ENCODE data around the gene KCNQ4.

KCNQ4 gene

DNA sequence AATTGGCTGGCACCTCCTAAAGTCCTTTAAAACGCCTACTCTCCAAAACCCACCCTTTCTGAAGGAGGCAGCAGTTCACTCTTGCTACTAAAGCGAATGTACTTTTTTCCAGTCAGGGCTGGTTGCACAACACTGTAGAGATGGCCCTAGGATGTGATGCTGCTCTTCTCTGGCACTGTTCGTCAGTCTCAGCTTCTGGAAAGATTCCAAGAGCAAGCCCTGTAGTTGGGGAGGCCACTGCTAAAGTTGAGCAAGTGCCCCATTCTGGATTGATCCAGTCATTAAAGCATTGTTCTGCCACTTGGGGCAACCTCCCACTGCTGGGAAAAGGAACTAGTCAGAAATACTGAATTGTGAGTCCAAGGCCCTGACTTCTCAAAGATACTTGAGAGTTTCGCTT lies 28.5 kb upstream of the KCNQ4 start:
- no peak for DNase-seq

DNA sequence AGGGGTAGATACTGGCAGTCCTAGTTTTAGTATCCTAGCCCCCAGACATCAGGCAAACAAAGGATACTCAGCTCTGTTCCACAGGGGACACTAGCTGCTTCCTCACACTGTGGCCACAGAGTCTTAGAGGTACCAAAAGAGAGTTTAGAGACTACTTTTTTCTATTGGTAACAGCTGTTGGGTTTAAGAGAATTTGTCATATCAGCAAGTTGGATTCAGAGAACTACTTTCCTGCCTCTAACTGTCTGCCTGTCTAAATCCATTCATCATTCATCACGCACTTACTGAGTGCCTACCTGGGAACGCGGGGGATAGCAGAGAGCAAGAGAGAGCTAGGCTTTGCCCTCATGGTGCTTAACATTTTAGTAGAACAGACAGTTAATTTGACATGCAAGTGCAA lies 27.1 kb upstream of the KCNQ4 start:
- no peak for DNase-seq

DNA sequence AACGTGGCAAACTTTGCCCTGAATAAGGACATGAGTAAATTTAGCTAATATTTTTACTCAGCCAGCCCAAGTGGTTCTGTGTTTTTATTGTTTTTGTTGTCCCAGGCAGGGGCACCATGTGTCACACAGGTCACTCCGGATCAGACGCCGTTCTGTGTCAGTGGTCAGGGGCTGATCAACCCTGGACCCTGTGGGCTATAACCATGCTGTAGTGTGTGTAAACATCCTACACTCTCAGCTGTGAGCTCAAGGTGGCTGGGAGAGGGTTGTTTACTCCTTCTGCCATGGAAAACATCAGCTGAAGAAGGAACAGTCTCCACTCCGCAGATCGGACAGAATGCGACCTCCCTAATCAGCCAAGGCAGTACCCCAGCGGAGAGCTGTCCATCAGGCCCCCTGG lies 26.5 kb upstream of the KCNQ4 start:
- DNase-seq: no peak

DNA sequence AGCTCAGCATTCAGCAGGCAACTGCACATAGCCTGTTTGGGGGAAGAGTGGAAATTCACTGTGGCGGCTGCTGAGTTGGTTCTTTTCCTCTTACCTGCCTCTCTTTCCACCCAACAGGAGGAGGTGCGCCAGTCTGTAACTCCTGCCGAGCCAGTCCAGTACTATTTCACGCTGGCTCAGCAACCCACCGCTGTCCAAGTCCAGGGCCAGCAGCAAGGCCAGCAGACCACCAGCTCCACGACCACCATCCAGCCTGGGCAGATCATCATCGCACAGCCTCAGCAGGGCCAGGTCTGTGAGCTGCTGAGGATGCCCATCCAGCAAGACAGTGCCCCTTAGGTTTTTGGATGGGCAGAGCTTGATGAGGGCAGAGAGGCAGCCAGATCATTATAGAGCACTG lies 25.6 kb upstream of the KCNQ4 start:
- no peak for DNase-seq

DNA sequence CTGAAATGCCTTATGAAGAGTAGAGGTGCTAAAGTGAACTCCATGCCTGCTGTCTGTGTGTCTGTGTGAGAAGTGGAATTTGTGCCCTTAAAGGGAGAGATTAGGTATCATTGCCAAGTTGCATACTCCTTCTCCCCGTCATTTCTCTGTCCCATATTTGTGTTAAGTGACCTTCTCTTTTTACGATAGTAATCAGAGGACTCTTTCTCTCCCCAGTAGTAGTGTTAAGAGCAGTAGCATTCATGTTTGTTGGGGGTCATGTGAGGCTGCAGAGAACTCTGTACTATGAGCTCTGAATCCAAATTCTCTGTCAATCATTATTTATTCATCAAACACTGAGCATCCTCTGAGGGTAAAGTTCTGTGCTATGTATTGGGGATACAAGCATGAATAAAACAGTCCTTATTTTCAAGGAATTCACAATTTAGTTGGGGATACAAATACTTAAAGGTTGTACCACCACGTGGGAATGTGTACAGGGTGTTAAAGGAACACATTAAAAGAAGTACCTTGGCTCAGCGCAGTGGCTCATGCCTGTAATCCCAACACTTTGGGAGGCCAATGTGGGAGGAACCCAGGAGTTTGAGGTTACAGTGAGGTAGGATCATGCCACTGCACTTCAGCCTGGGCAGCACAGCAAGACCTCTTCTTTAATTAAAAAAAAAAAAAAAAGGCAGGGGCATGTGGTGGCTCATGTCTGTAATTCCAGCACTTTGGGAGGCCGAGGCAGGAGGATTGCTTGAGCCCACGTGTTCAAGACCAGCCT lies 24.8 kb upstream of the KCNQ4 start:
- DNase-seq: no peak

DNA sequence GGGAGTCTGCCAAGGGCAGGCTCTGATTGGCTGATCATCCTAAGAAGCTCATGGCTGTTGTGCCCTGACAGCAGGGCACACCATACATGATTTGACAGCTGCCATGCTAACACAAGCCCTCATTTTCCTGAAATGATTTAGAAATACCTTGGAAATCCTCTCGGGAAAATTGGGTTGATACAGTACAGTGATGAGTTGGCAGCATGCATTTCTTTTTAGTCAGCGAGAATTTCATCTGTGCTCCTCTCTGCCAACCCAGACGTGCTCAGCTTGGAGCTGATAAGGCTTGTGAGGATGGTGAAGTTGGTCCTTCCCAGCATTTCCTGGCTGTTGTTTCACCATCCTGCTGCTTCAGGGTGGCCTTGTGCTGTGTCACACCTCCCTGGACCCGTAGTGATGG lies 22.6 kb upstream of the KCNQ4 start:
- no peak for DNase-seq

DNA sequence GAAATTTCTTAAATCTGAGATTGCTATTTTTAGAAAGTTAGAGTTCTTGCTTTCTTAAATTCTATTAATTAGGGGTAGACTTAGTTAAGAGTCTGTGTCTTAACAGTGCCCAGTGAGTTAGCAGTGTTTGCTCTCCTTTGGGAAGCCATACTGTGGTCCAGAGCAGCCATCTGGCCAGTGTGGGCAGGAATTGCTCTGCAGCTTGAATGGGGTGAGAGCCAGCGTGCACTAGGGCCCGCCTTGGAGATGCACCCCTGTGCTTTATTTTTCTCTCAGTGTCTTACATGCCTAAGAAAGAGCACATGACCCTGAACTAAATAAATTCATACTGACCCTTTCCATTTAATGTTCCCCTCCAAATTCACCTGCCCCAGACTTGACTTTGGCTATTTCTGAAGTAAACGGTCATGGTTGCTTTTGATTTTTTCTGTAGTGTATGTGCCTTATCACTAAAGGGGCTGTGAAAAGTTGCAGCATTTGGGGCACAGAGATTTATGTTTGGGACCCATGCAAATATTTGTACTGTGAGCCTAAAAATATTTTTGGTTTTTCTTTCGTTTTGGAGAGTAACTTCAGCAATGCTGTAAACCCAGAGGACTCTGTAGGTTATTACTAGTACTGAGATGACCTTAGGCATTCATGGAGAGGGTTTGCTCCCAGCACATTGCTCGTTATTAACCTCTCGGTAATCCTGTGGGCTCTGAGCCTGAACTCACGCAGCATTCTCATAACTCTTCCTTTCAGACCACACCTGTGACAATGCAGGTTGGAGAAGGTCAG lies 21.3 kb upstream of the KCNQ4 start:
- DNase-seq: no peak

DNA sequence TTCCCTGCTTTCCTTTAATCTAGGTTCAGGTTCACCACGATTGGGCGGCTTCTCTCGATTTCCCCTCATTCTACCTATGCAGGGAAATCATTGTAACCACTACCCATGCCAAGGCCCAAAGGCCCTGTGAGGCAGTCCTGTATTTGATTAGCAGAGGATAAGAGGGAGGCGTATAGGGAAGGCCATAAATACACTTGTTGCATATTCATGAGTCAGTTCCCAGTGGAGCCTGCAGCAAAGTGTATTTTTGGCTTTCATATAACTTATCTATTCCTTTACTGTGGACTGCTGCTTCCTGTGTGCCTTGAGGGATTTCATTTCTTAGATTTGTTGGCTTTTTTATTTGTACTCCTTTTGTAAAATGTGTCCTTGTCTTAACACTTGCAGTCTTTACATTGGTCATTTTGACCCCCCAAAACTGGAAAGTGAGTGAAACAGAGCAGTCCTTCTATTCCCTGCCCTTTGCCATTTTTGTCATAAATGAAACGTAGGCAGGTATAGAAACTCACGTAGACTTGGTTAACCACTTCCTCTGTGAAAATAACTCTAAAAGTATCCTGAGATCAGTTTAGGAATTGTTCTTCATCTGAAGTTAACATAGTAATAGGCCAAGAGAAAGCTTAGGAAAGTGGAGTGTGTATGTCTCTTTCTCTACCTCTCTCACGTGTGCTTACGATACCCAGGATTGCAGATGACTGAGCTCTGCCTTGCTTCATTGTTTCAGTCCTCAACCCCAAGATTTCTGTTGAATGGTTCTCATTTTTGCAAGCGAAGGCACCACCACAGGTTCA lies 19.6 kb upstream of the KCNQ4 start:
- no peak for DNase-seq

DNA sequence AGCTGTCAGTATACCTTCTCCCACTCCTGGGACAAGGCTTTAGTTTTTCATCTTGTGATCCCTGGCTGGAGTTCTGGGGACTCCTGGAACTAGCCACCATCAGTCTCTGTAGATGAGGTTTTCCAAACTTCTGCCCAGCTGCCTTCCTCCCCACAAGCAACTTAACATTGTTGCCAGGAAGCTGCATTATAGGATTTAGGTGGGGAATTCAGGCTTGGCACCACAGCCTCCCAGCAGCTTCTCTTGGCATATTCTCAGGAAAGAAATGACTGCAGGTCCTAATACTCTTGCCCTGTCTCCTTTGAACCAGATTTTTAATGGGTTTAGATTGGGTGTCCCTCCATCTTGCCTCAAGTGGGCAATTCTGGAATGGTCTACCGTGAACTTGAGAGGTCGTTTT lies 18.6 kb upstream of the KCNQ4 start:
- no peak for DNase-seq

DNA sequence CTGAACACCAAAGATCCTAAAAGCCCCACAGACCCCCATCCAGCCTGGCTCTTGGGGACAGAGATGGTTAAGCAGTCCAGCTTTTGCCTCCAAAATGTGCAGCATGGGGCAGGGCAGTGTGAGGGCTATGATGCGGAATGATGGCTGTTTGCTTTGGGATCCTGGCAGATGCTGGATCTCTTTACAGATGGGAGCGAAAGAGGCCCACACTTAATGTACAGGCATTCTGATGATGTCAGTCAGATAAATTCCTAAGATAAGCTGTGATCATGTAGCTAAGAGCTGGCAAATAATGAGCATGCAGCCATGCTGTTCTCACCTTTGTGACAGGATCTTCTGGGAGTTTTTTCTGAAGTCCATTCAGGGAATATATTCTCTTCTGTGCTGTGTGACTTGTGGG lies 17.6 kb upstream of the KCNQ4 start:
- peak; percentile 99 for DNase-seq

DNA sequence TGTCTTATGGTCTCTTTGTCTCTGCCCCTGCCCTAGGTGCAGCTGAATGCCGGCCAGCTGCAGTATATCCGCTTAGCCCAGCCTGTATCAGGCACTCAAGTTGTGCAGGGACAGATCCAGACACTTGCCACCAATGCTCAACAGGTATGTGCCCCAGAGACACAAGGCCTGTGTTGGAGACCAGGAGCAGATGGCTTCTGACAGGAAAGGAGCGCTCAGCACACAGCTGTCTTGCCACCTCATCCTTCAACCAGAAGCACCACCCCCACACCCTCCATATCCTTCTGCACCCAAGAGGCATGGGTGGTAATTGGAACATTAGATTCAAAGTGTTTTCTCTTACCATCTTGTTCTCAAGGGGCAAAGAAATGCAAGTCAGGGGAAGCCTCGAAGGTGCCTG lies 17.0 kb upstream of the KCNQ4 start:
- DNase-seq: no peak

DNA sequence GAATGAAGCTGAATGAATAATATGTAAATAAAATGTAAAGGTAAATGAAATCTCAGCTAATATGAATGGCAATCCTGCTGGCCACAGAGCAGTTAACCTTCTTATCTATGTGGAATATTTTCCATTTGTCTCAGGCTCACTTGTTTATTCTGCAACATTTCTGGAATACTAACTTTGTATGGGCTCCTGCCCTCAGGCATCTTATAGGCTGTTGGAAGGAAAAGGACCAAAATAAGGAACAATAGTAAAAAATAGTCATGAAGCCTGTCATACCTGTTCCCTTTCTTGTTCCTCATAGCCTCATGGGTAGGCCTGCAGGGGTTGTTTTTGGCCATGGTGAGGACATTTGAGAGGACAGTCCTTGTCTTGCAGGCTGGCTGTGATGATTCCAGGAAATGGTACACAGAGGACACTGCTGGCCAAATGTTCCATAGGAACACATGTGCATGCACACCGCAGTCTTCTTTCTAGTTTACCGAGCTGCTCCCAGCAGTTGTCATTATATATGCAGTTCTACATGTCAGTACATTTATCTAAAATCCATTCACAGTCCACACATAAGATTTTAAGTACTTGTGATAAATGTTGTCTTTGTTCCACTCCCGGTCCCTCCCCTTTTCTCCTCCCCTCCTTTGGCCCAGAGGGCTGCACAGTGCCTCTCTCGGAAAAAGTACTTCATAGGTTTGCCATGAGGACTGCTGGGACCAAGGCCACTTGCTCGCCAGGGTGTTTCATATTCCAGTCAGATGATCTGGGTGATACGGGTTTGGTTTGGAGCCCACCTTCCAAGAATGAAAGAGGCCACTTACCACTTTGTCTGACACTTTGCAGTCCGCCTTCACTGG lies 15.2 kb upstream of the KCNQ4 start:
- DNase-seq: no peak

DNA sequence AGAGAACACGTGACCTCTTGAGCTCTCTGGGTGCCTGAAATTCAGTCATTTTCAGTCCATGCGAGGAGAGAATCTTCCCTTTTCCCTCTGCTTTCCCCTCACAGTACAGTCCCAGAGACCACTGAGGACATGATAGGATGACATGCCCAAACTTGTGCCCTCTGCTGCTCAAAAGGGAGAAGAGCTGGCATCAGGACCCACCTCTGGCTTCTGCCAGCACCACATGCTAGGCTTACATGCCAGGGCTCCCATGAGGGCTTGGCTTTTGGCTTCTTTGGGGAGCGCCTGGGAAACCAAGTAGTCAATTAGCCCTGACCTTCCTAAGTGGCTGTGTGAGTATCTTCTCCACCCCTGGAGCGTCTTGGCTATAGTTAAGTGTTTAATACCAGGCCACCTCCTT lies 13.8 kb upstream of the KCNQ4 start:
- DNase-seq: peak; percentile 95

DNA sequence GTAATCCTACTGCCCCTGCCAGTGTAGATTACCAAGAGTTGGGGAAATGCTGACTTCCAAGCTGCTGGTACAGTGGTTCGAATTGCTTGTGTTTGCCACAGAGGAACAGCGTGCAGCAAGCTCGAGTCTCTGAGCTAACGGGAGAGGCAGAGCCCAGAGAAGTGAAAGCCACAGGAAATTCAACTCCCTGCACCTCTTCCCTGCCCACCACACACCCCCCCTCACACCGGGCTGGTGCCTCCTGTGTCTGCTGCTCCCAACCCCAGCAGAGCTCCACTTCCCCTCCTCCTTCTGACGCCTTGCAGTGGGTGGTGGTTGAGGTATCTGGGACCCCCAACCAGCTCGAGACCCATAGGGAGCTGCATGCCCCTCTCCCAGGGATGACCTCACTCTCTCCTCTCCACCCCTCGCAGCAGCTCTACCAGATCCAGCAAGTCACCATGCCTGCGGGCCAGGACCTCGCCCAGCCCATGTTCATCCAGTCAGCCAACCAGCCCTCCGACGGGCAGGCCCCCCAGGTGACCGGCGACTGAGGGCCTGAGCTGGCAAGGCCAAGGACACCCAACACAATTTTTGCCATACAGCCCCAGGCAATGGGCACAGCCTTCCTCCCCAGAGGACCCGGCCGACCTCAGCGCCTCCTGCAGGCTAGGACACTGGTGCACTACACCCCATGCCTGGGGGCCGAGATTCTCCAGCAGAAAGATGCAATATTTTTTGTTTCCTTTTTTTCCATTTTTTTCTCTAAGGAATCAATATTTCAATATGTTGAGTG lies 13.1 kb upstream of the KCNQ4 start:
- no peak for DNase-seq

DNA sequence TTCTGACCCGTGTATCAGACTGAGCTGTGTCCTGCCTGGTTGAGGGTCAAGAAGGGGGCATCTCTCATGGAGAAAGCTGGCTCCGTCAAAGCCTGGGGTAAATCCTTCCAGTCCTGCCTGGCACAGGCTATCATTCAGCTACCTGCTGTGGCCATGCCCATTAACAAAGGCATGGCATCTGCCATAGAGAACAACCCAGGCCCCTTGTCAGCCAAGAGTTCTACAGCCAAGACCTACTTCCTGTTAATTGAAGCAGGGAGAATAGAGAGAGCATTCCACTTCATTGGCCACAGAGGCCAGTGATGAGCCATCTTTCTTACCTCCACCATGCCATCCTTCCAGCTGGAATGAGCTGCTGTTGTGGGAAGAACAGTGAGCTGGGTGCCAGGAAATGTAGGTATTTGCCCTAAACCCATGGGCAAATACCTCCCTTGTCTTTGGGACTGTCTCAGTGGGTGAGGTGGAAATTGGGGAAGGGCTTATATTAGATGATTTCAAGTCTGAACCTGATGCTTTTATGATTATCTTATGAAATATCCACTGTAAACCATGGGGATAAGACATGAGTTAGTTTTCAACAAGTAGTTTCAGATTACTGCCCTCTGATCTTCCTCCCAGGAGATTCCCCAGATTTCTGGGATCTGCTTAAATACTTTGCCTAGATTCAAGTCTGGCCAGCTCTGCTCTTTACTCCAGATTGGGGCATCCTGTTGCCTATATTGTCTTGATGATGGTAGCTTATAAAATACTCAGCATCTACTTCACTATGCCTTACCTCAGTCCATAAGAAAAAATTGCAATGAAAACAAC lies 11.2 kb upstream of the KCNQ4 start:
- DNase-seq: no peak

DNA sequence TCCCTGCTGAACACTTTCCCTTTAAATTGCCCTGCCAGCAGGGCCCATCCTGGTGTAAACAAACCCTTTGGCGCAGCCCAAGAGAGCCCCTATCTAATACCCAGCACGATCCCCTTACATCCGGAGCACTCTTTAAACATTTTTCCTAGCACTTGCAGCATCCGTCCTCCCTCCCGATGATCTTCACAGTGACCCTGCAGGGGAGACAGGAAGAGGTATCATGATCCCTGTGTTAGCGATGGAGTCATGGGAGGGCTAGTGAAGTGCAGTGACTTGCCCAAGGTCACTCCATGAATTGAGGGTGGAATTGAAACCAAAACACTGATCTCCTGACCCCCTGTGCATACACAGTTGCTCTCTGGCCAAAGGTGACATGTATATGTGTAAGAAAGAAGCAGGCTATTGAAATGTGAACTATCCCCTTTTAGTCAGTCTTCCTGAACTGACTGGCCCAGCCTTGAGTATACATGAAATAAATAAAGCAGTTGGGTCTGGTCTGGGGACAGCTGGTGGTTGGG lies 9.8 kb upstream of the KCNQ4 start:
- DNase-seq: no peak

DNA sequence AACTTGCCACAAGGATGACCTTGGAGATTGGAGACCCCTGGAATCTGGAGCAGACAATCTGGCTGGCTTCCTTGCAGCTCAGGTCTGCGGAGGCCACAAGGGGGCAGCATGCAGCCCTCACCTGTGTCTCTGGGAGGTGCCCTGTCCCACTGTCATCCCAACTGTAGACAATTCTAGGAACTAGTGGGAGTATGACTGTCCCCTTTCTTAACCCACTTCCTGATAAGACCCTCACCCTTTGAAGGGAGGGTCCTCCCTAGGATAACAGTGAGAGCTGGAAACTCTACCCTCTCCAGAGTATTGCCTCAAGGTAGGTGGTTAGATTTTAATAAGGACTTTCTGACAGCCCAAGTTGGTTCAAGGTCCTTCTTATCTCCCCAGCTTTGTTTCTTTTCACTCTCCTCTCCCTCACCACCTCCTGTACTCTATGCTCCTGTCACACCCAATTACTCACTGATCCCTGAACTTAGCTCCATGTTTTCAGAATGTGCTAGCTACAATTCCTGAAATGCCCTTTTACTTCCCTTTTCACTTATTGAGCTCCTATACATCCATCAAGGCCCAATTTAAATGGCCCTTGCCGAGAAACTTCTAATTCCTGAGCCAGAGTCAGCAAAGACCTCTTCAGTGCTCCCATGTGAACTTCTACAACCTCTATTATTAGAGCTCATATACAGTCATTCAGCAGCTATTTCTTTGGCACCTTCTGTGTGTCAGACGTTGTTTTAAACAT lies 9.2 kb upstream of the KCNQ4 start:
- DNase-seq: peak; percentile 94

DNA sequence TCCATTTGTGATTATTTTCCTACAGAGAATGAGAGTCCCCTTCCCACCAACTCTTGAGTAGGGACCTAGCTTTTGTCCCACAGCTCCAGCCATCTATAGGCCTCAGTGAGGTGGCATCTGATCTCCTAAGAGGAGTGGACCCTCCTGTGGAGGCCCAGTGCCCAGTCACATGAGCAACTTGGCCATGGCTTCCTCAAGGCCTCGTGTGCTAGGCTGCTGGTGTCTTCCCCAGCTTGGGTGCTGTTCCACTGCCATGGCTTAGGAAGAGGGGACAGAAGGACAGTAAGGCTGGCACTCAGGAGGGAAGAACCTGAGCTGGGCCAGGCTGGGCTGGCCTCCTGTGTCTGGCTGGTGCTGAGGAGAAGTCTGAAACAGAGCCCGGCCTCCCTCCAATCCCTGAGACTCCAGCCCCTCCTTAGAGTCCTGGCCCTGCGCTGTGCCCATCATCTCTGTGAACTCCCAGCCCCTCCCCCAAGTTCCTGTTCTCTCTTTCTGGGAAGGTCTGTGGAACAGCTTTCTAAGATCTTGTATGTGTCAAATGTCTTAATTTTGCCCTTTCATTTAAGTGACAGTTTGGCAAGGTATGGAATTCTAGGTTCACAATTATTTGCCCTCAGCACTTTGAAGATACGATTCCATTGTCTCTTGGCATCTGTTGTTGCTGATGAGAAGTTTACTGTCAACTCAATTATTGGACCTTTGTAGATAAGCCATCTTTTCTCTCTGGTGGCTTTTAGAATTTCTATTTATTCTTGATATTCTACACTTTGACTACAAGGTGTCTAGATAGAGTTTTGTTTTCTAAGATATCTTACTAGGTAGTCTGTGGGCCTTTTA lies 7.1 kb upstream of the KCNQ4 start:
- DNase-seq: no peak

Measured in DMS 273 treated with DMSO at 0.1 percent for 48 hours (cell line).